NCI-H146 treated with DMSO at 0.1 percent for 48 hours (cell line): ENCODE data around the gene PDLIM3.
"Not testable (repeated sequence)": the region's sequence is repeated elsewhere in the genome, so short reads cannot be mapped to it uniquely, and the experiment has no call there.

Experiments
- DNase-seq: peaks from one replicate; lab custom pipeline; 2025; ENCODE audit not compliant: unreplicated experiment; lab: John Stamatoyannopoulos, UW

PDLIM3 gene

DNA sequence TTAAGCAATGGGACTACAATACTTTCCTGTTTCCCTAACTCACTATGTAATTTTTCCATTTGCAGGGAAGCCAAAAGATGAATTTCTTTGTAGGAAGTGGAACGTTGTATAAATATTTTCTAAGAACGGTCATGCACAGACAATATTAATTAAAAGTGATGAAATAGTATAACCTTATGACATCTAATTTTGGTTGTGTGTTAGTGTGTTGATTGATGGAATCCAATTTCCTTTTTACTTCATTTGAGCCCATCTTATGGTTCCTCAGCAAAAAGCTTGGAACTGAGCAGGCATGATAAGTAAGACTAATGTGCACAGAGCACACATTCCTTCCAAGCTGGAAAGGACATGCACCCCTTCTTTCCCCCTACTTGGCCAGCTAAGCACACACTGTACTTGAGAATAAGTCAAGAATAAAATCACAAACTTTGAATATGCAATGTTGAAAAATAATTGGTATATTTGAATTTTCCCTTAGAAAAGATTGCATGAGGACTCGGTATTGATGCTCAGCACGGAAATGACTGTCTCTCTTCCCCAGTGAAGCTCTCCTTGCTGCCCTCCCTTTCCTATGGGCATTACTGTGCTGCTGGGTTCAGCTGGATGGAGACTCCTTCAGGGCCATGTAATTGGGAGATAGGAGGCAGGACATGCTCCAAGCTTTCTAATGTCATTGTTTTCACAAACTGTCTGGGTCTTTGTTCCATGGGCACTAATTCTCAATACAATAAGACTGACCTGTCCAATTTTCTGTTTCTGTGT is 19.2 kb upstream of the PDLIM3 start:
- no peak for DNase-seq

- no peak for DNase-seq
These were observed 16.9 kb upstream of the PDLIM3 start for GRCh38 chr4:185552254-185552653.

GRCh38 chr4:185550933-185551332 is 15.6 kb upstream of the PDLIM3 start:
- DNase-seq = no peak

- no peak for DNase-seq
These were observed 13.9 kb upstream of the PDLIM3 start for GRCh38 chr4:185549095-185549639.

DNA sequence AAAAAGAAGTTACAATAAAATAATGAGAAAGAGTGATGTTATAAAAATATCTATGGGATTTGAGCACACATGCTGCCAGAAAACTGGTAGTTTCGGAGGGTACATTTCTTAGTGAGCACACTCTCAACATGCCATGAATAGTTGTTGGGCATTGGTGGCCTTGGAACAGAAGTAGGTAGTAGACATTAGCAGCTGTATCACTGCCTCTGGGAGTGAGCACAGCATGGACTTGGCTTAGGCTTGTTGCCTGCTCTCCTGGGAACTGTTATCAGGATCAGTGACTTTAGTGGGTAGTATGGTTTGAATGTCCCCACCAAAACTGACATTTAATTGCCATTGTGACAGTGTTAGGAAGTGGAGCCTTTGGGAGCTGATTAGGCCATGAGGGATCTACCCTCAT is 13.3 kb upstream of the PDLIM3 start:
- no peak for DNase-seq

GRCh38 chr4:185546335-185546734 is 11.0 kb upstream of the PDLIM3 start:
- no peak for DNase-seq

- DNase-seq = no peak
These were observed 7.5 kb upstream of the PDLIM3 start for GRCh38 chr4:185542626-185543315.

DNA sequence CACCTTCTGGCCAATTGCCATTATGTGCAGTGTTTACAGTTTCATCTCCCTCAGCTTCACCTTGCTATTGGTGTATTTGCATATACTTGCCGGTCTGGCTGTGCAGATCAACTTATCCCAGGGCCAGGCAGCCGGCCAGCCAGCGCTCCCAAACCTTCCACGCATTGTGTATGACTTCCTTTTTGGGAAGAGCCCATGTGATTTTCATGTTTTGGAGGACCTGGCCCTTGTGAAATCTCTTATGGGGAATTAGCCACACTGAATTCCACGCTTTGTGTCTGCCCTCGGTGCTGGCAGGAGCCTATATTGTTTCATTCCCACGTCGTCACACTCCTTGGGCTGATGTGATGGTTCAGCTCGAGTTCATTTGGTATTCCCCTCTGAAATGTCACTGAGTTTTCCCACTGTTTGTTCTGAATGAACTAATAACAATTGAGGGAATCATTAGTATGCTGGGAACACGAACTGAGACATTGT is 6.0 kb upstream of the PDLIM3 start:
- no peak for DNase-seq

DNA sequence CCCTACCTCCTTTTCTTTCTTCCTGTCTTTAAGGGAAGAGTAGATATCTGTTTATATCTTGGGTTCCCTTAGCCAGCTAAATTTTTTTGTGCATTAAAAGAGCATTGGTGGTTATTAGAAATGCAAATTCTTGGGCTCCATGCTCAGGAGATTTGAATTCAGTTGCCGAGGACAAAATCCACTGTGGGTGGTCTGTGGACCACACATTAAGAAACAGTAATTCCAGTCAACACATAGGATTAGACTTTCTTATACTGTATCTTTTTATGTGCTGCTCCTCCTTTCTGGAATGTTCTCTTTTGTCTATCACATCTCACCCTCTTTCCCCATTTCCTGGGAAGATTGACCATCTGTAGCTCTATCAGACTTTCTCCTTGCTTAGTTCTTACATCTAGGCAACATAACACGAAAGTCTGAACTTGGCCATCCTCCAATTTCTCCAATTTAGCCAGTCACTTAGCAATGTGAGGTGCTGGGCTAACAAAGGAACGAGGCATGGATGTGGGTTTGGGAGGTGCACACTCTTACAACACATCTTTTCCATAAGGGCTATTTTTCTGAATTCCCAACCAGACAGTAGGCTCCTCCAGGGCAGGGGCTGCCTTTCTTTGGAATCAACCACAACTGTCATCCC is 5.3 kb upstream of the PDLIM3 start:
- DNase-seq = no peak

- no peak for DNase-seq
These were observed 4.7 kb upstream of the PDLIM3 start for GRCh38 chr4:185540040-185540439.

- no peak for DNase-seq
These were observed 3.5 kb upstream of the PDLIM3 start for GRCh38 chr4:185538806-185539205.

DNA sequence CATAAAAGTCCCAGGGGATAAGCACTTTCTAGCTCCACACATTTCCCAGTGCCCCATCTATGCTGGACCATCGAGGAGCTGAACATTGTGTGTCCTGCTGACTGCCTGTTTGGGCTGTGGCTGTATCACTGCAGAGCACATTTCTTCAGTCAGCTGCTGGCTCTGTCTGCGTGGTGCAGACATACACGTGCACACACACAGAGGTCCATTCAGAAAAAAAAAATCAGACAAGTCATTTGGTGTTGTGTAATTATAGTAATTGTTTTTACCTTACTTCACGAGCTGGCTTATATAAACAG is 1.1 kb upstream of the PDLIM3 start:
- no peak for DNase-seq

DNA sequence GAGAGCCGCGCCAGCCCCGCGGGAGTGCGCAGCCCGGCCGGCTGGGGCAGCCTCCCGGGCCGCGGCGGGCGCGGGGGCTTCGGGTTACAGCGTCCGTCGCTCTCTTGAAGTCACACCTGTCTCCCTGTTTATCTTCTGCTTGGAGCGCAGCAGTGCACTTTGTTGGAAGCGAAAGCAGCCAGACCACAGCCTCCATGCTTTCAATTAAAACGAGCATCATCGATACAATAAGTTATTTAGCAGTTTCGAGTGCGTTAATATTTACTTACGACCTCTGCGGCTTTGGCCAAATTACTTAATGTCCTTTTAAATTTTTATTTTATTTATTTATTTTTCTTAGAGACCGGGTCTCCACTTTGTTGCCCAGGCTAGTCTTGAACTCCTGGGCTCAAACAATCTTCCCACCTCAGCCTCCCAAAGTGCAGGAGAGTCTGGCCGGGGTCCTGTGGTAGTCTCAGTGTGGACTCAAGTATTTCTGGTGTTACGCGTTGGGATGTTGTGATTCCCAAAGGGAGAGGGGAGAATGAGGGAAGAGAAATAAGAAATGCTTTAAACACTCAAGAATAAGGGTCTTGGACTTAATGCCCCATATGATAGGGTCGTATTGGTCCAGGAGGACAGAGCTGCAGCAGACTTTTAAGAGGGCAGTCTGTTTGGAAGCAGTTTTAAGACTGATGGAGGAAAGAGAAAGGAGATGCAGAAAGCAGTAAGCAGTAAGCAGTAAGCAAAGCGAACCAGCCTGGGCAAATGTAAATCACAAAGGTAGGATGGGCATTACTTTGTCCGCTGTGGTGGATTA is 504 bp upstream of the PDLIM3 start:
- DNase-seq = peak; percentile 15

GRCh38 chr4:185534511-185534865 is 819 bp downstream of the PDLIM3 start:
- DNase-seq = no peak

DNA sequence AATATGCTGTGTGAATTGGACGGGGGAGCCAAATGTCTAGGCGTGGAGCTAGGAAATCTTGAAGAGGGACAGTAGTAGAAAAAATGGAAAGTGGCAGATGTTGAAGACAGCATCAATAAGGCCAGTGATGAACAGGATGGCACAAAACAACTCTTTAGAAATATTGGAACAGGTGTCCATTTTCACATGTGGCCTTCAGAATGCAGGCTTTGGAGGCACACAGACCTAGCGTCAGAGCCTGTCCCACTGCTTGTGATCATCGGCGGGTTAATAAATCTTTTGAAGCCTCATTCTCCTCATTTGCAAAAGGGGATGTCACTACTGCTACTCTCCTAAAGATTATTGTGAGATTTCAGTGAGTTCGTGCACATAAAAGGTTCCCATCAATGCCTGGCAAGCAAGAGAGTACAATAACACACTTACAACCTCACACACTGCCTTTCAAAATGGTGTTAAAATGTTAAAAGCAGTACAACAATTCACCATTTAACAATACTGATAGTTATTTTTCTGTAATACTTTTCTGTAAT is 2.4 kb downstream of the PDLIM3 start:
- no peak for DNase-seq

- DNase-seq = no peak
These were observed 3.0 kb downstream of the PDLIM3 start for GRCh38 chr4:185532293-185532692.

DNA sequence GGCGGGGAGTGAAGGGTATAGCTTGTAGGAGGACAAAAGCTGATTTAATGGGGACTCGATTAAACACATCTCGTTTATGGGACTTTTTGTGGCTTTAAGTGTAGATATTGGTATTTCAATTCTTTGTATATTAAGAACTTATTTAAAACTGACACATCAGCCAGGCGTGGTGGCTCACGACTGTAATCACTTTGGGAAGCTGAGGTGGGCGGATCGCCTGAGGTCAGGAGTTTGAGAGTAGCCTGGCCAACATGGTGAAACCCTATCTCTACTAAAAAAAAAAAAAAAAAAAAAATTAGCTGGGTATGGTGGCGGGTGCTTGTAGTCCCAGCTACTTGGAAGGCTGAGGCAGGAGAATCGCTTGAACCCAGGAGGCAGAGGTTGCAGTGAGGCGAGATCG is 3.7 kb downstream of the PDLIM3 start:
- not testable (repeated sequence) for DNase-seq

DNA sequence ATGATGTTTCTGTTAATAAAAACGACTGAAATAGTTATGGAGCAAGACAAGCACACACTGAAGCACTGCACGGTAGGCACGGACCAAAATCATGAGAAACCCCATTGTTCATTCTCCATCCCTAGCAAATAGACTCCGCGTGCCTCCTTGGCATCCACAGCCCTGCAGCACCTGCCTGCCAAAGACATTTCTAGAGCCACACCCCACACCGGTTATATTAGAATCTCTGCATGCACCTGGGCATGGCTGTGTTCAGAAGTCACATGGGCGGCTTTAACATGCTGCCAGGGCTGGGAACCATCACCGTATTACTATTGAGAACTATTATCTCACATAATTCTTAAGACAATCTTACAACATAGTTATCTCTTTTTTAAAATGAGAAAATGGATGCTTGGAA is 5.9 kb downstream of the PDLIM3 start:
- DNase-seq = no peak

- DNase-seq = no peak
These were observed 10.1 kb downstream of the PDLIM3 start for GRCh38 chr4:185524888-185525863.

GRCh38 chr4:185523862-185524261 is 11.4 kb downstream of the PDLIM3 start:
- no peak for DNase-seq
